CD4-positive, alpha-beta T cell treated with Interferon alpha-2 for 1 hour (primary cell): ENCODE data around the gene EFNA1.

Experiments used
- DNase-seq, 2 donors: peaks; one replicate each; pipeline ENCODE4 v3.0.0-alpha.2; 2020 to 2022

Gene EFNA1

GRCh38 chr1:155176544-155177071, 48.9 kb downstream of the EFNA1 start:
- DNase-seq = peak; percentile 80 to 86

GRCh38 chr1:155177192-155177917, 49.7 kb downstream of the EFNA1 start:
- DNase-seq = no peak

- no peak for DNase-seq
These were observed 50.2 kb downstream of the EFNA1 start for GRCh38 chr1:155177918-155178281.

- DNase-seq = peak in 1 of 2 donors; percentile 28
These were observed 50.9 kb downstream of the EFNA1 start for GRCh38 chr1:155178441-155179111.

- DNase-seq = no peak
These were observed 51.7 kb downstream of the EFNA1 start for GRCh38 chr1:155179112-155180031.

GRCh38 chr1:155181371-155182051, 53.8 kb downstream of the EFNA1 start:
- no peak for DNase-seq

GRCh38 chr1:155182052-155182550, 54.4 kb downstream of the EFNA1 start:
- DNase-seq = no peak

GRCh38 chr1:155183775-155184221, 56.1 kb downstream of the EFNA1 start:
- no peak for DNase-seq

GRCh38 chr1:155184351-155184811, 56.7 kb downstream of the EFNA1 start:
- DNase-seq = no peak
